HepG2 (cell line): ENCODE data around the gene SLAIN2. TPM values are rescaled to one million over a fixed set of nuclear protein-coding genes. Genes with fewer than 3 reads are reported as not detected.

Source experiments
- ATAC-seq: fragments of 200-7000 bp; cut with Tn5 transposase; 3 replicates; pipeline ENCODE4 v1.9.1; 2020; ENCODE audit warnings: mild to moderate bottlenecking, moderate library complexity
- BruUV-seq: library from RNA; stranded (reverse); fragments of 400-500 nt; replicated peaks from 2 replicates; lab custom pipeline; 2021; lab: Mats Ljungman, UMichigan
- CTCF ChIA-PET: fragments of 300-600 bp; formaldehyde crosslinking; extraction: SDS; loops from one replicate; lab custom pipeline; 2021; ENCODE audit warnings: low total read pairs, inconsistent platforms, low intra/inter-chr PET ratio; lab: Yijun Ruan, JAX
- POLR2A ChIA-PET: fragments of 350-600 bp; sonication (Branson Sonifier 250); formaldehyde crosslinking; loops from one replicate; lab custom pipeline; 2020; ENCODE audit warnings: antibody characterized with exemption, inconsistent platforms; lab: Yijun Ruan, JAX
- DNase-seq: peaks from one replicate; pipeline ENCODE4 v3.0.0-alpha.2; 2015; ENCODE audit warnings: low spot score
- FAIRE-seq: peaks from 3 replicates; lab custom pipeline; 2011; peaks lifted over from hg19 to GRCh38; lab: Jason Lieb, UNC
- H2AFZ ChIP-seq: one replicate; pipeline ENCODE4 v1.6.1; 2011; ENCODE audit warnings: low read length, inconsistent platforms
- H3K27ac ChIP-seq: fragments of 300-600 bp; 3 replicates; pipeline ENCODE4 v1.8.0; 2011; ENCODE audit warnings: mixed run types, mild to moderate bottlenecking, mixed read lengths, low read length, inconsistent platforms; ENCODE audit not compliant: insufficient read depth; ENCODE audit errors: extremely low read length
- H3K27me3 ChIP-seq, 2 experiments: fragments of 200-600 bp in 1 of 2; 2 replicates in 1 of 2; 3 replicates in 1 of 2; pipeline versions ENCODE4 v1.6.0 to v1.8.0; 2011; ENCODE audit warnings: low read length in 2 of 2, mild to moderate bottlenecking in 2 of 2, moderate library complexity in 2 of 2, inconsistent platforms in 1 of 2; ENCODE audit not compliant: insufficient read depth in 2 of 2, control insufficient read depth in 1 of 2
- H3K36me3 ChIP-seq, 2 experiments: fragments of 200-600 bp in 1 of 2; replicated peaks in 1 of 2; 2 replicates in 1 of 2; 3 replicates in 1 of 2; pipeline versions ENCODE4 v1.5.1 to v1.8.0; 2011; ENCODE audit warnings: low read length in 2 of 2, inconsistent platforms in 1 of 2; ENCODE audit not compliant: insufficient read depth in 2 of 2, control insufficient read depth in 1 of 2
- H3K4me1 ChIP-seq: 2 replicates; pipeline ENCODE4 v1.5.1; 2012; ENCODE audit warnings: low read length, inconsistent platforms; ENCODE audit not compliant: insufficient read depth
- H3K4me2 ChIP-seq: 2 replicates; pipeline ENCODE4 v1.6.0; 2011; ENCODE audit warnings: low read depth, low read length, inconsistent platforms
- H3K4me3 ChIP-seq, 3 experiments: fragments of 200-600 bp in 1 of 3; sonication (generic), shearing (Covaris generic) in 1 of 3; replicated peaks in 1 of 3; 2 replicates each; pipeline ENCODE4 v1.5.1; 2011 to 2016; ENCODE audit warnings: low read length in 3 of 3, inconsistent platforms in 2 of 3, low read depth in 2 of 3, mild to moderate bottlenecking in 2 of 3, control low read depth in 1 of 3, mixed read lengths in 1 of 3; ENCODE audit not compliant: insufficient read depth in 1 of 3
- H3K79me2 ChIP-seq: one replicate; pipeline ENCODE4 v1.6.1; 2011; ENCODE audit warnings: low read length, inconsistent platforms; ENCODE audit not compliant: insufficient read depth
- H3K9ac ChIP-seq: 2 replicates; pipeline ENCODE4 v1.6.0; 2011; ENCODE audit warnings: mild to moderate bottlenecking, low read depth, low read length, inconsistent platforms; ENCODE audit not compliant: insufficient read depth
- H3K9me3 ChIP-seq: 2 replicates; pipeline ENCODE4 v1.5.1; 2012; ENCODE audit warnings: mild to moderate bottlenecking, low read length
- H4K20me1 ChIP-seq: 2 replicates; pipeline ENCODE4 v1.6.0; 2011; ENCODE audit warnings: inconsistent platforms, mild to moderate bottlenecking, low read length, moderate library complexity; ENCODE audit not compliant: insufficient read depth
- FOXP4 ChIP-seq: sonication (generic); formaldehyde crosslinking; IDR thresholded peaks from 2 replicates; pipeline ENCODE4 v1.4.0; 2020; ENCODE audit warnings: missing genetic modification reagents
- HIVEP1 ChIP-seq: sonication (generic); formaldehyde crosslinking; IDR thresholded peaks from 2 replicates; pipeline ENCODE4 v1.4.0; 2020; ENCODE audit warnings: mild to moderate bottlenecking, missing genetic modification reagents
- SATB2 ChIP-seq: sonication (generic); formaldehyde crosslinking; IDR thresholded peaks from 2 replicates; pipeline ENCODE4 v1.5.0; 2020; ENCODE audit warnings: missing genetic modification reagents
- SOX13 ChIP-seq, 3 experiments: fragments of 450-650 bp in 1 of 3; sonication (generic) in 1 of 3; formaldehyde crosslinking in 1 of 3; IDR thresholded peaks in 2 of 3; conservative IDR thresholded peaks in 1 of 3; 2 replicates each; pipeline versions ENCODE4 v1.5.0 to v1.6.1; 2016 to 2020; ENCODE audit warnings: antibody characterized with exemption in 1 of 3, mild to moderate bottlenecking in 1 of 3, missing compliant biosample characterization in 1 of 3, missing genetic modification reagents in 1 of 3, moderate library complexity in 1 of 3
- YEATS2 ChIP-seq: sonication (generic); formaldehyde crosslinking; IDR thresholded peaks from 2 replicates; pipeline ENCODE4 v1.4.0; 2020; ENCODE audit warnings: missing genetic modification reagents, borderline replicate concordance
- ZNF704 ChIP-seq: sonication (generic); formaldehyde crosslinking; IDR thresholded peaks from 2 replicates; pipeline ENCODE4 v1.8.1; 2023; ENCODE audit warnings: mild to moderate bottlenecking, inconsistent platforms, moderate library complexity, missing genetic modification reagents, borderline replicate concordance
- WGBS: methylation state at CpG from one replicate; pipeline ENCODE4 v1.1.6; 2017; ENCODE audit warnings: low lambda C conversion rate; 5-methylcytosine and 5-hydroxymethylcytosine counted together
- in situ Hi-C: cut with HindIII; loops from 2 replicates; pipeline ENCODE4 v1.10.0; 2017; ENCODE audit warnings: low pct_unique_long_range_greater_than_20kb; ENCODE audit not compliant: extremely low pct_ligation_motif_present
- intact Hi-C: fragments of 100-400 bp; cut with micrococcal nuclease; formaldehyde crosslinking; loops from one replicate; pipeline ENCODE4 v1.10.0; 2022; ENCODE audit not compliant: unreplicated experiment
- polyA plus RNA-seq, 8 experiments: library from polyadenylated mRNA; depleted of rRNA in 3 of 8; stranded (reverse) in 7 of 8; unstranded in 1 of 8; fragments of >200 nt; fragmentation: Illumina TruSeq in 4 of 8; extraction: Trizol in 4 of 8; gene quantifications; 2 replicates each; pipeline versions ENCODE4 v1.2.1 to v1.2.3, GENCODE V29; 2011 to 2016; ENCODE audit warnings: low read depth in 4 of 8, missing spikeins in 1 of 8, mixed read lengths in 1 of 8; ENCODE audit not compliant: insufficient read depth in 1 of 8
- total RNA-seq, 5 experiments: library from RNA; depleted of rRNA; stranded (reverse); fragments of >200 nt; fragmentation: Illumina TruSeq; extraction: Trizol; gene quantifications; 2 replicates each; pipeline ENCODE4 v1.2.3, GENCODE V29; 2016; ENCODE audit warnings: low read depth in 1 of 5

The SLAIN2 gene
- total and polyA plus RNA-seq, 2 of the 13 experiments (the other 11 are each of a cell fraction or from before 2014, with no cell fraction given) = 20.7 to 22.5 TPM

- TF ChIP-seq FOXP4 (CRISPR knock-in tag) (peak; percentile 33; the same call in 1 of the 2 replicates), YEATS2 (CRISPR knock-in tag) (no peak), SOX13 (IDR thresholded peaks at IDR 0.05) (no peak), SOX13 (CRISPR knock-in tag; conservative IDR thresholded peaks at IDR 0.05 in 1 of 2, IDR thresholded peaks at IDR 0.05 in 1 of 2) (0 out of 4 replicates have a peak, but pooled peaks of 1 of the 2 experiments have one; percentile 18), ZNF704 (CRISPR knock-in tag) (no peak)
Observed at GRCh38 chr4:48375651-48376304, 34.4 kb downstream of the SLAIN2 start (continued).

- Histone ChIP-seq H3K4me1 (peaks cover 15% of the 10 kb centered on the region), H4K20me1 (no peaks in the 10 kb centered on the region), H3K27ac (no peak overlapping the region), H3K9ac (no peak overlapping the region), H3K4me3 (no peak overlapping the region), H3K9me3 (no peaks in the 10 kb centered on the region), H2AFZ (no peak overlapping the region), H3K4me2 (no peak overlapping the region), H3K27me3 (no peaks in the 10 kb centered on the region), H3K79me2 (no peaks in the 10 kb centered on the region), H3K36me3 (peaks cover 0 to 18% of the 10 kb centered on the region in 2 experiments; a peak in 4 of 5 replicates)
- no peak for FAIRE-seq
- ATAC-seq = no peak
- in situ Hi-C loops = no loop called here
- POLR2A ChIA-PET = no interaction called here
- BruUV-seq = TSS peak; percentile 39
- no peak for DNase-seq
- CTCF ChIA-PET = no interaction called here
- WGBS = 93% methylated on average over 1 of the region's 1 CpG
- intact Hi-C loops = no loop called here
- no peak for TF ChIP-seq HIVEP1 (CRISPR knock-in tag)
- no peak for TF ChIP-seq SATB2 (CRISPR knock-in tag)
Observed at GRCh38 chr4:48379587-48380180, 38.4 kb downstream of the SLAIN2 start.
